GM21360 (cell line): ENCODE results near the gene ARSI.

ENCODE experiments used
- ATAC-seq: cut with Tn5 transposase; IDR thresholded peaks from one replicate; pipeline ENCODE4 v1.9.1; 2021; ENCODE audit warnings: mild to moderate bottlenecking, moderate library complexity; ENCODE audit not compliant: unreplicated experiment

The ARSI gene

GRCh38 chr5:150302301-150303069 is at the start of gene ARSI:
ARSI (minus strand) TSS chr5:150302905; CDS start chr5:150302373, 532 bp downstream.
- no peak for ATAC-seq

- ATAC-seq, result peak; percentile 72
Observed at GRCh38 chr5:150350524-150351344, 48.0 kb upstream of the ARSI start.

DNA sequence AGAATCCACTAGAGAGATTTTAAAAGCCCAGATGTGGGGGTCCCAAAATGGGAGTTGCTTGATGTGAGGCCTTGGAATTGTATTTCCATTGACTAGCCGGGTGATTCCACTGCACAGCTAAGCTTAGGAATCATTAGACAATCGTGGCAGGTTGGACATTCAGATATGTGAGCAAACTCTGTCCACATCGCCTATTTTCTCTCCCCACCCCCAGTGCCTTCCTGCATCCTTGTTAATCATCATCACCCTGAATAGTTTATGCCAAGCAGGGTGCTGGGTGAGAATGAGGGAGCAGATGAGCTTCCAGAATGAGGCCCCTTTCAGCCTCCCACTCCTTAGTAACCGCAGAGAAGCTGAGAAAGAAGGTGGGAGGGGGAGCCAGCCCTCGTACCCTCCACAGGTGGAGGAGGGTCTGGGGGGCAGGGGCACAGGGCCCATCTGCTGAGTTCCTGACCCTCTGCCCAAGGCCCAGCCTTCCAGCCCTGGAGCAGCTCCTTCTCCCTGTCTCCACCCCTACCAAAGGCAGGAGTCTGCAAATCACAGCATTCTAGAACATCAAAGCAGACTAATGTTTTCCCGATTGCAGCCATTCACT is 47.1 kb upstream of the ARSI start:
- no peak for ATAC-seq

DNA sequence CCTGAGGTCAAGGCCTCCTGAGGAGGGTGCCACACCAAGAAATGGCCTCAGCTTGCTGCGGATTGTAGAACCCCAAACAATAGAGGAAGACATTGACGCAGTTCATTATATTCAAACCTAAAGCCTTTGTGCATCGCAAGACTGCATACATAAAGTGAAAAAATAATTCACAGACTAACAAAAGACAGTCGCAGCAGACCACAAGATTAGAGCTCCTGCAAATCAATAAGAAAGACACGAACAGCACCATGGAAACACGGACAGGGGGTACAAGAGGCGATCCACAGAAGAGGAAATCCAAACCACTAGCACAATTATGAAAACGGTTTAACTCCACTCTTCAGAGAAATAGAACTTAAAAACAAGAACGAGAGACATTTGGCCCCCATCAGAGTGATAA is 44.7 kb upstream of the ARSI start:
- ATAC-seq, result no peak

GRCh38 chr5:150347003-150347402 is 44.3 kb upstream of the ARSI start:
- no peak for ATAC-seq

DNA sequence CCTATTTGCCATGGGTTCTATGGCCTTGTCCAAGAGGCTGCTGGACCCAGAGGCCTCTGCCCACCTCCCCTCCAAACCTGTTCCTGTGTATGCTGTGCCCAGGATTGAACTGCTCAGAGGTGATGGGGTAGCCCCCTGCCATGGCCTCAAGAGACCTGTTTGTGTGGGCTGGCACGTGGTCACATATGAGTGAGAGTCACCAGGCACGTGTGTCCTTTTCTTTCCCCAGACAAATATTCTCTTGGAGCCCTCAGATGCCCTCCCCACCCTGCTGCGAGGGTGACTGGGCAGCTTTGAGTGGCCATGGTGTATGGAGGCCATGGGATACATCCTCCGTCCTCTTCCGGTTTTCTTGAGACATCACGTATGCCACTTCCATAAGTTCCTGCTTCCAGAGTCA is 43.9 kb upstream of the ARSI start:
- ATAC-seq, result no peak

DNA sequence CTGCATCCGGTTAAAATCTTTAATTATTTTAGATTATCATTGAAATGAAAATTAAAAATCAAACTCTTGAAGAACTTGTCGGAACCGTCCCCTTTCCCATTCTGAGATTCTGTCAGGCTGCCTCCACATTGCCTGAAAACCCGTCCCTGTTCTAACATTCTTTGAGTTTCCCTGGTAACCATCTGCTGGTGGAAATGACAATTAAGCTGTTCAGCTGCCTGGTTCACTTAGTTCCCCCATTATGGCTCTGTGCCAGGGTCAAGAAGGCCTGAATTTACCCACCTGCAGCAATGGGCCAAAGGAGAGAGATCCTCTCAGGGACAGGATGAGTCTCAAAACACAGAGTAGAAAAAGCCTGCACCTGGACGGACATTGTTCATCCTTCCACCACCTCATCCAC is 43.0 kb upstream of the ARSI start:
- no peak for ATAC-seq

DNA sequence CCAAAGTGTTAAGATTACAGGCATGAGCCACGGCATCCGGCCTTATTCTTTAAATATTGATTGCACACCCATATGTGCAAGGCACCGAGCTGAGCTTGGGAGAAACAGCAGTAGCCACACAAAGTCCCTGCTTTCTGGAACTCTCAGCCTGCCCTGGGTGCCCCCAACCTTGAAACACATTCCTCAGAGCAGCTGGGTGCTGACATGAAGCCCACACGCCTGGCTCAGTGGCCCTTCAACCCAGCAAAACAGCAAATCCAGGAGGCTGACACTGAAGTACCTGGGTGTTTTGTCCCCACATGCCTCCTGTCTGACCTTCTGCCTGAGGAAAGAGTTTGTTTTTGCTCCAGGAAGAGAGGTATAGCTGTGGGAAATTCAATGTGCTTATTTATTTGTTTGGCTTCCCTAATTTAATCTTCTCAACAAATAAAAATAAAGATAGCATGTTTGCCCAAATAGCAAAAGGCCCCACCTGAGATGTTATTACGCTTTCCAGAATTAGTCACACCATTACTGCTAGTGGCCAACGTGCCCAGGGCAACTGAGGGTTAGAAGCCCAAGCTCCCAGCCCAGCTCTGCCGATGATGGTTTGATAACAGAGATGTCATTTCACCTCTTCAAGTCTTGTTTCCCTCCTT is 41.4 kb upstream of the ARSI start:
- ATAC-seq, result no peak

DNA sequence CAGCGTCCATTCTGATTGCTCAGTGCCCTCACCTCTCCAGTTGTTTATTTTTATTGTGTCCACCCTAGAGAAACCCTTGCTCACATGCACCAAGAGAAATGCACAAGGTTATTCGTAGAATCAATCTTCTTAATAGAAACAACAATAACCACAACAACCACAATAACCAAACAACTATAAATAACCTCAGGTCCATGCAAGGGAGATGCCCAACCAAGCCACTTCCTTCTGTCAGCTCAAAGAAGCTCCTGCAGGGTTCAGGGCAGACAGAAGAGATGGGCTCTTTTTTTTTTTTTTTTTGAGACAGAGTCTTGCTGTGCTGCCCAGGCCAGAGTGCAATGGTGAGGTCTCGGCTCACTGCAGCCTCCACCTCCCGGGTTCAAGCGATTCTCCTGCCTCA is 39.9 kb upstream of the ARSI start:
- no peak for ATAC-seq

- ATAC-seq, result no peak
Observed at GRCh38 chr5:150341989-150342388, 39.3 kb upstream of the ARSI start.

- no peak for ATAC-seq
Observed at GRCh38 chr5:150341331-150341730, 38.6 kb upstream of the ARSI start.

DNA sequence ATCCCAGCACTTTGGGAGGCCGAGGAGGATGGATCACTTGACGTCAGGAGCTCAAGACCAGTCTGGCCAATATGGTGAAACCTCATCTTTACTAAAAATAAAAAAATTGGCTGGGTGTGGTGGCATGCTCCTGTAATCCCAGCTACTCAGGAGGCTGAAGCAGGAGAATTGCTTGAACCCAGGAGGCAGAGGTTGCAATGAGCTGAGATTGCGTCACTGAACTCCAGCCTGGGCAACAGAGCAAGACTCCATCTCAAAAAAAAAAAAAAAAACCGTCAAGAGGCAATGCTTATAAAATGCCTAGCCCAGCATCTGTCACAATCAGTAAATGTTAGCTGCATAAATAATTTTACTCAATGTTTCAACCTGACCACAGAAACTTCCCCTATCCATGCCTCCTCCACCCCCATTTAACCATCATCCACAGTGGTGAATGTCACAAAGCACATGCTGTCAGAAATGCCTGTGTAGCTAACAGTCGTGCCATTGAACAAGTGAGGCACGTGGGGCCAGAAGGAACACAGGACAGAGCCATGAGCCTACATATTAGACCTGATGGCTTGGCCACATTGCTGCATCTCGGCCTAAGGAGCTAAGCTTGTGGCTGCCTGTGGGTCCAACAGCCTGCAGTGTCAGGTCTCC is 38.0 kb upstream of the ARSI start:
- no peak for ATAC-seq

- no peak for ATAC-seq
Observed at GRCh38 chr5:150339841-150340240, 37.1 kb upstream of the ARSI start.

GRCh38 chr5:150339165-150339564 is 36.5 kb upstream of the ARSI start:
- ATAC-seq, result no peak

DNA sequence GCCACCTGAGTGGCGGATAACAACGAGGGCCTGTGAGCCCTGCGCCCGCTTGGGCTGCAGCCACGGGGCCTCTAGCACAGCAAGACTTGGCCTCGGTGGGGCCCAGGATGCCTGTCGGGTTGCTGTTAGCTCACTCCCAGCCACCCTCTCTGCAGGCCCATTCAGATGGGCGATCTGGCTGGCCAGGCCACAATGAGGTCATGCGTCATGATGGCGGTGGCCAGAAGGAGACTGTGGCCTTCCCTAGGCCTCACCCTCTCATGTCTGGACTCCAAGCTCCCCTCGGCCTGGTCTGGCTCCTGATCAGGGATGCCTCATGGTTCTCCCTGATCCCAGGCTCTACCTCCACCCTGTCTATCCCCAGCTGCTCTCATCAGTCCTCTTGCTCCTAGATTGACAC is 35.8 kb upstream of the ARSI start:
- ATAC-seq, result no peak

DNA sequence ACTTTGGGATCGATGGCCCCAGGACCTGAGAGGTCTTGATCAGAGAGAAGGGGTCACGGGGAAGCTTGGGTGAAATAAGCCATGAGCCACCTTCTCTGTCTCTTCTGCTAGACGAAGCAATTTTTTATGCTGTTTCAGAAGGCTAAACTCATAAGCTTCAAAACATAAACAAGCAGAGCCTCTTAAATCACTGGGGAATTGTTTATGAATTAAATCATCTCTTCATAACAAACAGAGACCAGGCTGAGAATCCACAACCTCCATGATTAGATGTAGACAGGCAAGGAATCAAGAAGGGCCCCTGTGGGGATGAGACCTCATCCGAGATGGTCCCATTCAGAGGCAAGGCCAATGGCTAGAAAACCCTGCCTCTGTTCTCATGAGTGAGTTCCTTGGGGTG is 33.1 kb upstream of the ARSI start:
- ATAC-seq, result no peak

DNA sequence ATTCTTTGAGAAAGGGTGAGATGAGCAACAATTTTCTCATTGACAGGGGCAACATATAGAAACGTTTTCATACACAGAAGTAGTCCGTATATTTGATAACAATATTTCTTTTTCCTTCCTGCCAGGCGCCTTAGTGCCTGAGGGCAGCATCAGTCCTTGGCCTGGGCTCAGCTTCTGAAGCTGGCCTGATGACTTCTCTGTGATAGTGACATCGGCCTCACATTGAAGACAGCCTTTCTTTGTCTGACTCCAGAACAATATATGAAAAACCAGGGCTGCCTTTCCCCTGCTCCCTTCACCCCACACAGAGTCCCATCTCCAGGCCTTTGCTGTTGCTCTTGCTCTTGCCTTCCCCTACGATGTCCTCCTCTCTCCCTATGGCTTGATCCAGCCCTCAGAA is 30.7 kb upstream of the ARSI start:
- ATAC-seq, result no peak

- ATAC-seq, result no peak
Observed at GRCh38 chr5:150329881-150330876, 27.5 kb upstream of the ARSI start.

DNA sequence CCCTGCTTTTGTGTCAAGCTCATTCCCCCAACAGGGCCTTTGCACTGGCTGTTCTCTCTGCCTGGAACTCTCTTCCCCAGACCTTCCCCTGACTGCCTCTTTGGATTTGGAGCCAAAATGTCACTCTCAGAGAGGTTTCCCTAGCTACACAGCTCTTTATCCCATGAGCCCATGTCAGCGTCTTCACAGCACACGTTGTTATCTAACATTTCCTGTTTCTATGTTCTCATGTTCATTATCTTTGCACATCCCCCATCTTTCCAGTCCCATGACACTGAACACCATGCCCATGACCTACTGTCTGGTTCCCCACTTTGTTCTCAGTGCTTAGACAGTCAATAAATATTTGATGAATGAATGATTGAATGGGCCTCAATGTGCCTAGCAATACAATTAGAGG is 26.3 kb upstream of the ARSI start:
- ATAC-seq, result no peak

DNA sequence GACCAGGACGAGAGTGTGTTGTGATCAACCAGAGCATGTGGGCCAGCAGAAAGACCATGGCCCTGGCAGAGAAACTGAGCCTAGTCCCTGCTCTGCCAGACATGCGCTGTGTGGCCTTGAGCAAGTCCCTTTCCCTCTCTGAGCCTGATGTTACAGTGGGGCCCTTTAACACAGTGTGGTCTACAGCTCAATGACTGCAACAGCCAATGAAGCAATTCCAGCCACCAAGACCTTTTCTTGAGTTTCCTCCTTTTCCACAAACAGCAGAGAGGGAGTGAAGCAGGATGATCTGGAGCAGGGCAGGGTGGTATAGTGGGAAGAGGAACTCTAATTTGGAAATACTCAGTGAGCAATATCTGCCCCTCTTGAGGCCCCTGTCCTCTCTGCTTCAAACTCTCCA is 25.8 kb upstream of the ARSI start:
- no peak for ATAC-seq
